H9 (cell line): ENCODE data around the gene AR. TPM values are rescaled to one million over a fixed set of nuclear protein-coding genes. Genes with fewer than 3 reads are reported as not detected.

Experiments used
- DNase-seq: peaks from one replicate; pipeline ENCODE4 v3.0.0-alpha.2; 2017
- H2AFZ ChIP-seq: one replicate; pipeline ENCODE4 v1.6.1; 2013; ENCODE audit warnings: mild to moderate bottlenecking, low read length, control low read depth, moderate library complexity
- H2AK5ac ChIP-seq: 2 replicates; pipeline ENCODE4 v1.6.1; 2013; ENCODE audit warnings: low read length, control low read depth, mixed read lengths; ENCODE audit not compliant: insufficient read length
- H2BK120ac ChIP-seq: one replicate; pipeline ENCODE4 v1.6.1; 2013; ENCODE audit warnings: low read depth, mild to moderate bottlenecking, low read length, control low read depth, inconsistent platforms; ENCODE audit not compliant: poor library complexity, severe bottlenecking
- H2BK12ac ChIP-seq: 2 replicates; pipeline ENCODE4 v1.6.1; 2013; ENCODE audit warnings: low read length, control low read depth, mixed read lengths, low read depth; ENCODE audit not compliant: insufficient read length
- H2BK15ac ChIP-seq: 2 replicates; pipeline ENCODE4 v1.6.1; 2013; ENCODE audit warnings: low read depth, low read length, control low read depth
- H2BK20ac ChIP-seq: one replicate; pipeline ENCODE4 v1.6.1; 2013; ENCODE audit warnings: low read depth, mild to moderate bottlenecking, low read length, control low read depth, inconsistent platforms; ENCODE audit not compliant: poor library complexity, severe bottlenecking
- H2BK5ac ChIP-seq: 2 replicates; pipeline ENCODE4 v1.6.1; 2013; ENCODE audit warnings: low read length, control low read depth, mixed read lengths; ENCODE audit not compliant: insufficient read length
- H3K14ac ChIP-seq: 2 replicates; pipeline ENCODE4 v1.6.1; 2013; ENCODE audit warnings: low read length, control low read depth; ENCODE audit not compliant: insufficient read depth
- H3K18ac ChIP-seq: 2 replicates; pipeline ENCODE4 v1.6.1; 2013; ENCODE audit warnings: low read depth, mild to moderate bottlenecking, mixed read lengths, low read length, control low read depth; ENCODE audit not compliant: insufficient read length
- H3K23ac ChIP-seq: 2 replicates; pipeline ENCODE4 v1.6.1; 2013; ENCODE audit warnings: low read length, control low read depth, mixed read lengths, low read depth; ENCODE audit not compliant: insufficient read length
- H3K23me2 ChIP-seq: 2 replicates; pipeline ENCODE4 v1.6.1; 2013; ENCODE audit warnings: low read depth, mild to moderate bottlenecking, mixed read lengths, low read length, control low read depth; ENCODE audit not compliant: insufficient read length, poor library complexity, severe bottlenecking
- H3K27ac ChIP-seq: 2 replicates; pipeline ENCODE4 v1.5.1; 2013; ENCODE audit warnings: low read length, control low read depth, mixed read lengths, low read depth; ENCODE audit not compliant: insufficient read length
- H3K27me3 ChIP-seq: 2 replicates; pipeline ENCODE4 v1.6.1; 2013; ENCODE audit warnings: low read length, control low read depth, inconsistent platforms; ENCODE audit not compliant: insufficient read depth
- H3K4ac ChIP-seq: 2 replicates; pipeline ENCODE4 v1.6.1; 2013; ENCODE audit warnings: low read depth, mild to moderate bottlenecking, control low read depth, inconsistent platforms, low read length, moderate library complexity
- H3K4me1 ChIP-seq: 2 replicates; pipeline ENCODE4 v1.6.1; 2013; ENCODE audit warnings: low read length, control low read depth, inconsistent platforms; ENCODE audit not compliant: insufficient read depth
- H3K4me2 ChIP-seq: 2 replicates; pipeline ENCODE4 v1.6.1; 2013; ENCODE audit warnings: low read length, control low read depth, mixed read lengths; ENCODE audit not compliant: insufficient read length, insufficient read depth
- H3K56ac ChIP-seq: 2 replicates; pipeline ENCODE4 v1.6.1; 2013; ENCODE audit warnings: low read depth, mild to moderate bottlenecking, mixed read lengths, low read length, control low read depth; ENCODE audit not compliant: insufficient read length
- H3K79me1 ChIP-seq: 2 replicates; pipeline ENCODE4 v1.6.1; 2013; ENCODE audit warnings: low read depth, mild to moderate bottlenecking, moderate library complexity, low read length, control low read depth, inconsistent platforms; ENCODE audit not compliant: insufficient read depth, poor library complexity, severe bottlenecking
- H3K79me2 ChIP-seq: 2 replicates; pipeline ENCODE4 v1.6.1; 2013; ENCODE audit warnings: low read length, control low read depth, inconsistent platforms; ENCODE audit not compliant: insufficient read depth
- H3K9ac ChIP-seq: 2 replicates; pipeline ENCODE4 v1.6.1; 2013; ENCODE audit warnings: low read length, control low read depth, mixed read lengths; ENCODE audit not compliant: insufficient read length; ENCODE audit errors: extremely low read depth
- H3K9me3 ChIP-seq: one replicate; pipeline ENCODE4 v1.6.1; 2013; ENCODE audit warnings: low read depth, low read length, inconsistent platforms; ENCODE audit not compliant: control insufficient read depth
- H3T11ph ChIP-seq: one replicate; pipeline ENCODE4 v1.6.1; 2013; ENCODE audit warnings: mild to moderate bottlenecking, low read length, control low read depth, inconsistent platforms
- H4K20me1 ChIP-seq: one replicate; pipeline ENCODE4 v1.6.1; 2013; ENCODE audit not compliant: control insufficient read depth, insufficient read length, insufficient read depth
- H4K5ac ChIP-seq: 2 replicates; pipeline ENCODE4 v1.6.1; 2013; ENCODE audit warnings: low read depth, mild to moderate bottlenecking, mixed read lengths, low read length, control low read depth; ENCODE audit not compliant: insufficient read length
- H4K8ac ChIP-seq: replicated peaks from 2 replicates; pipeline ENCODE4 v1.6.1; 2013; ENCODE audit warnings: low read length, control low read depth, mixed read lengths, low read depth; ENCODE audit not compliant: insufficient read length
- H4K91ac ChIP-seq: 2 replicates; pipeline ENCODE4 v1.6.1; 2013; ENCODE audit warnings: low read depth, mild to moderate bottlenecking, moderate library complexity, mixed read lengths, low read length, control low read depth; ENCODE audit not compliant: insufficient read length
- H3K27ac Mint-ChIP-seq, 3 experiments: 2 replicates in 2 of 3; 3 replicates in 1 of 3; pipeline ENCODE4 v1.8.0; 2020 to 2021; ENCODE audit warnings: mixed read lengths in 3 of 3, mild to moderate bottlenecking in 1 of 3, moderate library complexity in 1 of 3
- H3K27me3 Mint-ChIP-seq: 2 replicates; pipeline ENCODE4 v1.8.0; 2021; ENCODE audit warnings: low read depth, mild to moderate bottlenecking, moderate library complexity, mixed read lengths
- H3K36me3 Mint-ChIP-seq, 3 experiments: 2 replicates in 2 of 3; 3 replicates in 1 of 3; pipeline ENCODE4 v1.8.0; 2020 to 2021; ENCODE audit warnings: low read depth in 3 of 3, mixed read lengths in 3 of 3; ENCODE audit not compliant: insufficient read depth in 1 of 3
- H3K4me1 Mint-ChIP-seq, 2 experiments: 2 replicates each; pipeline ENCODE4 v1.8.0; 2020; ENCODE audit warnings: mixed read lengths in 2 of 2
- H3K4me3 Mint-ChIP-seq, 2 experiments: 2 replicates in 1 of 2; 3 replicates in 1 of 2; pipeline ENCODE4 v1.8.0; 2020 to 2021; ENCODE audit warnings: mild to moderate bottlenecking in 2 of 2, mixed read lengths in 2 of 2, moderate library complexity in 1 of 2
- H3K9me3 Mint-ChIP-seq, 2 experiments: 2 replicates in 1 of 2; 3 replicates in 1 of 2; pipeline ENCODE4 v1.8.0; 2020; ENCODE audit warnings: mild to moderate bottlenecking in 2 of 2, mixed read lengths in 2 of 2, moderate library complexity in 1 of 2
- WGBS: extraction: QIAGEN DNeasy Blood & Tissue Kit; methylation state at CpG from one replicate; pipeline ENCODE4 v1.1.7; 2013; ENCODE audit warnings: missing lambda C conversion rate, low lambda C conversion rate, mixed read lengths; ENCODE audit not compliant: insufficient read length; ENCODE audit errors: extremely low coverage; 5-methylcytosine and 5-hydroxymethylcytosine counted together
- total RNA-seq: library from RNA; stranded (reverse); gene quantifications from 2 replicates; pipeline ENCODE4 v1.2.1, GENCODE V29; 2021
- TF ChIP-seq, protein P1 (sequence below): fragments of 200-600 bp; sonication (generic); conservative IDR thresholded peaks from 3 replicates; pipeline ENCODE4 v1.8.0; 2021; ENCODE audit warnings: antibody characterized with exemption, mild to moderate bottlenecking

The AR gene
- total RNA-seq, 1 experiment from 2014 or later, result 3.5 TPM

DNA sequence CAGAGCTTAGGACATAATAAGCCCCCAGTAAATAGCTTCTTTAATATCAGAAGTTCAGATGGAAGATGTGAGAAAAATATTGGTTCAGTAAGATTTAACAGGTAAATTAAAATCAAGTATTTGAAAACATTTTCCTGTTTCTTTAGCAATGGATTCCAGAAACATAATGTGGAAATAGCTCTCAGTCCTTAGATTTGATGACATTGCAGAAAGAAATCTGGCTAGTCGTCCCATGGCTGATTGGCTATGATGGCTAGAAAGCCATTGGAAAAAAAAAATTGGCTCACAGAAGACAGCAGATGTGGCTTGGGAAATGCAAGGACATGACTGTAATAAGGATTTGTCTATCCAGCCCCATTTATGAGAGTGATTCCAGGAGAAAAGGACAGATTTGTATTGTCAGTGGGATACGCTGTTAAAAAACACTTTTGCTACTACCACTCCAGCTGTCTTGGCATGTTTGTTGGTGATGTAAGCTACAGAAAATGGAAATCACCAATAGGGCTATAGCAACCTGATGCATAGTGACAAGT is 78.3 kb downstream of the AR start:
- Histone ChIP-seq H3K4me1 (no peaks in the 10 kb centered on the region), H3K9me3 (peaks cover 33% of the 10 kb centered on the region), H3K79me2 (peaks cover 2% of the 10 kb centered on the region; the same call in 1 of the 2 replicates), H3K23me2 (no peaks in the 10 kb centered on the region), H4K91ac (no peak overlapping the region), H2BK5ac (no peak overlapping the region), H2AK5ac (no peak overlapping the region), H3K27me3 (no peaks in the 10 kb centered on the region), H3K4me2 (no peak overlapping the region), H3K14ac (no peak overlapping the region), H4K5ac (no peak overlapping the region), H2BK15ac (no peak overlapping the region), H2BK12ac (no peak overlapping the region), H3K9ac (no peak overlapping the region), H3K56ac (no peak overlapping the region), H3K27ac (no peak overlapping the region), H3T11ph (no peak overlapping the region), H3K23ac (no peak overlapping the region), H3K79me1 (no peaks in the 10 kb centered on the region), H3K4ac (no peak overlapping the region), H2AFZ (no peak overlapping the region), H3K18ac (no peak overlapping the region), H2BK120ac (no peak overlapping the region), H4K8ac (no peak overlapping the region), H2BK20ac (no peak overlapping the region), H4K20me1 (no peaks in the 10 kb centered on the region)
- Mint-ChIP-seq H3K27me3 (no peaks in the 10 kb centered on the region; the same call in 1 of the 2 replicates), H3K4me3 (no peak overlapping the region), H3K4me1 (no peaks in the 10 kb centered on the region), H3K36me3 (peaks cover under 1 to 5% (median 3%) of the 10 kb centered on the region in 3 experiments; a peak in 3 of 7 replicates), H3K27ac (no peak overlapping the region), H3K9me3 (peaks cover 65 to 72% of the 10 kb centered on the region in 2 experiments)
- DNase-seq, result no peak
- TF ChIP-seq, protein P1, sequence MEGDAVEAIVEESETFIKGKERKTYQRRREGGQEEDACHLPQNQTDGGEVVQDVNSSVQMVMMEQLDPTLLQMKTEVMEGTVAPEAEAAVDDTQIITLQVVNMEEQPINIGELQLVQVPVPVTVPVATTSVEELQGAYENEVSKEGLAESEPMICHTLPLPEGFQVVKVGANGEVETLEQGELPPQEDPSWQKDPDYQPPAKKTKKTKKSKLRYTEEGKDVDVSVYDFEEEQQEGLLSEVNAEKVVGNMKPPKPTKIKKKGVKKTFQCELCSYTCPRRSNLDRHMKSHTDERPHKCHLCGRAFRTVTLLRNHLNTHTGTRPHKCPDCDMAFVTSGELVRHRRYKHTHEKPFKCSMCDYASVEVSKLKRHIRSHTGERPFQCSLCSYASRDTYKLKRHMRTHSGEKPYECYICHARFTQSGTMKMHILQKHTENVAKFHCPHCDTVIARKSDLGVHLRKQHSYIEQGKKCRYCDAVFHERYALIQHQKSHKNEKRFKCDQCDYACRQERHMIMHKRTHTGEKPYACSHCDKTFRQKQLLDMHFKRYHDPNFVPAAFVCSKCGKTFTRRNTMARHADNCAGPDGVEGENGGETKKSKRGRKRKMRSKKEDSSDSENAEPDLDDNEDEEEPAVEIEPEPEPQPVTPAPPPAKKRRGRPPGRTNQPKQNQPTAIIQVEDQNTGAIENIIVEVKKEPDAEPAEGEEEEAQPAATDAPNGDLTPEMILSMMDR, result no peak
- no CpG with 5 or more reads among the region's 2 CpGs for WGBS
